Measurements from ENCODE around the gene CDYL2. TPM values are rescaled to one million over a fixed set of nuclear protein-coding genes. Genes with fewer than 3 reads are reported as not detected.
"Not testable (repeated sequence)": the region's sequence is repeated elsewhere in the genome, so short reads cannot be mapped to it uniquely, and the experiment has no call there.

Gene CDYL2
- total RNA-seq, 1 donor from 2014 or later, result 4.9 TPM

DNA sequence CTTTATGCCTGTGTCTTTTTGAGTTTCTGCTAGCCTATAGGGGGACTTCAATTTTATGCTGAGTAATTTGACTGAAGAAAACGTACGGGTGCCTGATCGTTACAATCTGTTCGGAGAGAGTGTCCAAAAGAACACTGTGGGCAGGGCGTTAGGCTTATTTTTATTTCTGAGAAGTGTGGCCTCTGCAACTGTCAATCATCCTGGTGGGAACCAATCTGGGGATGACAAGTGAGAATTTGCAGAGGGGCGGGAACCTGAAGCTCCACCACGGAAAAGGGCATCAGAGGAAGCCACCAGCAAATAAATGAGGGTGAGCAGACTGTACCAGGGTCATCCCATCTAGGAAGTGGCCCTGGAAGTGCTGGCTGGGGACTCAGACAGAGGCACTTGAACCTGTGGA, 12.0 kb upstream of the CDYL2 start:
- Histone ChIP-seq H4K20me1 (ENCODE audit: low read depth) (no peaks in the 10 kb centered on the region), H3K27ac (no peak overlapping the region), H3K9ac (no peak overlapping the region), H3K4me3 (no peak overlapping the region), H3K4me2 (no peak overlapping the region), H3K36me3 (no peaks in the 10 kb centered on the region), H3K79me2 (ENCODE audit: low read depth) (no peaks in the 10 kb centered on the region), H2AFZ (replicated peaks) (no peak overlapping the region), H3K27me3 (peaks cover 46% of the 10 kb centered on the region), H3K4me1 (no peaks in the 10 kb centered on the region), H3K9me3 (ENCODE audit: low read depth) (no peaks in the 10 kb centered on the region), H3F3A (ENCODE audit: low read depth) (no peaks in the 10 kb centered on the region)
- TF ChIP-seq EZH2 (IDR thresholded peaks at IDR 0.05) (no peak), CTCF (IDR thresholded peaks at IDR 0.05) (no peak), EZH2phosphoT487 (IDR thresholded peaks at IDR 0.05) (no peak)
- no peaks in the 10 kb centered on the region for H3K4me1 Mint-ChIP-seq
- no peak overlapping the region for H3K4me3 Mint-ChIP-seq
- no peaks in the 10 kb centered on the region for H3K9me3 Mint-ChIP-seq
- H3K27ac Mint-ChIP-seq, result no peak overlapping the region
- H3K27me3 Mint-ChIP-seq (ENCODE audit: insufficient read depth, low read depth), result no peaks in the 10 kb centered on the region
- no peaks in the 10 kb centered on the region for H3K36me3 Mint-ChIP-seq
- DNase-seq (ENCODE audit: low spot score), result no peak

DNA sequence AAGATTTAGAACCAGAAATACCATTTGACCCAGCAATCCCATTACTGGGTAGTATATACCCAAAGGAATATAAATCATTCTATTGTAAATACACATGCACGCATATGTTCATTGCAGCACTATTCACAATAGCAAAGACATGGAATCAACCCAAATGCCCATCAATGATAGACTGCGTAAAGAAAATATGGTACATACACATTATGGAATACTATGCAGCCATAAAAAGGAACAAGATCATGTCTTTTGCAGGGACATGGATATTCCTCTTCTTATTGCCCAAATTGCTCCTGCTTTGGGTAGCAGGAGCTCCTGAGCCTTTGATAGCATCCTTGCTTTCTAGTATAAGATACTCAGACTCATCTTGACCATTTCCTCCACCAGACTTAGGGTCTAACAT, 10.9 kb upstream of the CDYL2 start:
- not testable (repeated sequence) for H3K27ac ChIP-seq; H3K4me2 ChIP-seq; H3K9ac ChIP-seq; H3K9me3 ChIP-seq (ENCODE audit: low read depth); H2AFZ ChIP-seq (replicated peaks); H3K4me3 ChIP-seq; H3K79me2 ChIP-seq (ENCODE audit: low read depth); H3K36me3 ChIP-seq; H4K20me1 ChIP-seq (ENCODE audit: low read depth); H3K9me3 Mint-ChIP-seq; H3F3A ChIP-seq (ENCODE audit: low read depth); H3K27me3 Mint-ChIP-seq (ENCODE audit: insufficient read depth, low read depth); H3K4me1 ChIP-seq; H3K4me1 Mint-ChIP-seq; H3K36me3 Mint-ChIP-seq; DNase-seq (ENCODE audit: low spot score); H3K27ac Mint-ChIP-seq; H3K4me3 Mint-ChIP-seq
- peaks cover 50% of the 10 kb centered on the region for H3K27me3 ChIP-seq

- Histone ChIP-seq H3K4me3 (no peak overlapping the region), H3K9ac (no peak overlapping the region), H3F3A (ENCODE audit: low read depth) (no peaks in the 10 kb centered on the region), H3K27me3 (peaks cover 65% of the 10 kb centered on the region), H3K27ac (no peak overlapping the region), H2AFZ (replicated peaks) (no peak overlapping the region), H3K36me3 (no peaks in the 10 kb centered on the region), H3K4me2 (no peak overlapping the region), H4K20me1 (ENCODE audit: low read depth) (no peaks in the 10 kb centered on the region), H3K4me1 (no peaks in the 10 kb centered on the region), H3K9me3 (ENCODE audit: low read depth) (no peaks in the 10 kb centered on the region), H3K79me2 (ENCODE audit: low read depth) (no peaks in the 10 kb centered on the region)
- Mint-ChIP-seq H3K4me3 (no peak overlapping the region), H3K27me3 (ENCODE audit: insufficient read depth, low read depth) (no peaks in the 10 kb centered on the region), H3K36me3 (no peaks in the 10 kb centered on the region), H3K27ac (no peak overlapping the region), H3K4me1 (no peaks in the 10 kb centered on the region), H3K9me3 (no peaks in the 10 kb centered on the region)
- TF ChIP-seq CTCF (IDR thresholded peaks at IDR 0.05) (no peak), EZH2 (IDR thresholded peaks at IDR 0.05) (no peak), EZH2phosphoT487 (IDR thresholded peaks at IDR 0.05) (no peak)
- DNase-seq (ENCODE audit: low spot score), result no peak
Measured at GRCh38 chr16:80812593-80812992, 8.2 kb upstream of the CDYL2 start.

- H3K27me3 ChIP-seq, result peaks cover 93% of the 10 kb centered on the region
- H4K20me1 ChIP-seq (ENCODE audit: low read depth), result no peaks in the 10 kb centered on the region
- H3F3A ChIP-seq (ENCODE audit: low read depth), result peaks cover 4% of the 10 kb centered on the region
Measured at GRCh38 chr16:80809366-80809765, 5.0 kb upstream of the CDYL2 start.

More at GRCh38 chr16:80809366-80809765, 5.0 kb upstream of the CDYL2 start:
- no peaks in the 10 kb centered on the region for H3K4me1 ChIP-seq
- H3K9me3 ChIP-seq (ENCODE audit: low read depth), result no peaks in the 10 kb centered on the region
- H3K27ac ChIP-seq, result no peak overlapping the region
- no peaks in the 10 kb centered on the region for H3K36me3 ChIP-seq
- no peak overlapping the region for H3K4me3 Mint-ChIP-seq
- H3K27ac Mint-ChIP-seq, result no peak overlapping the region
- TF ChIP-seq CTCF (IDR thresholded peaks at IDR 0.05), result no peak
- DNase-seq (ENCODE audit: low spot score), result no peak
- H2AFZ ChIP-seq (replicated peaks), result no peak overlapping the region
- no peaks in the 10 kb centered on the region for H3K36me3 Mint-ChIP-seq
- H3K9me3 Mint-ChIP-seq, result no peaks in the 10 kb centered on the region
- peaks cover 5% of the 10 kb centered on the region for H3K27me3 Mint-ChIP-seq (ENCODE audit: insufficient read depth, low read depth)
- no peak overlapping the region for H3K4me3 ChIP-seq
- no peaks in the 10 kb centered on the region for H3K79me2 ChIP-seq (ENCODE audit: low read depth)
- no peak overlapping the region for H3K9ac ChIP-seq
- H3K4me2 ChIP-seq, result no peak overlapping the region
- no peaks in the 10 kb centered on the region for H3K4me1 Mint-ChIP-seq
